ENCODE measurements around the gene LONP1. TPM values are rescaled to one million over a fixed set of nuclear protein-coding genes. Genes with fewer than 3 reads are reported as not detected.

The LONP1 gene
- total RNA-seq, 1 donor from 2014 or later: 35.9 TPM

GRCh38 chr19:5694956-5695648 is 24.8 kb downstream of the LONP1 start:
- Histone ChIP-seq H3K9me3 (ENCODE audit: low read depth) (no peaks in the 10 kb centered on the region), H3K4me2 (no peak overlapping the region), H4K20me1 (ENCODE audit: low read depth) (peaks cover 73% of the 10 kb centered on the region), H3K79me2 (ENCODE audit: low read depth) (peaks cover 43% of the 10 kb centered on the region), H2AFZ (replicated peaks) (no peak overlapping the region), H3K27me3 (no peaks in the 10 kb centered on the region), H3K27ac (peak overlapping the region; percentile 37), H3F3A (ENCODE audit: low read depth) (peaks cover 35% of the 10 kb centered on the region), H3K9ac (no peak overlapping the region), H3K4me1 (no peaks in the 10 kb centered on the region), H3K4me3 (no peak overlapping the region), H3K36me3 (no peaks in the 10 kb centered on the region)
- no peak overlapping the region for H3K4me3 Mint-ChIP-seq
- no peak for DNase-seq (ENCODE audit: low spot score)
- H3K4me1 Mint-ChIP-seq: peaks cover 9% of the 10 kb centered on the region
- TF ChIP-seq EZH2 (IDR thresholded peaks at IDR 0.05) (no peak), CTCF (IDR thresholded peaks at IDR 0.05) (no peak), EZH2phosphoT487 (IDR thresholded peaks at IDR 0.05) (no peak)
- peaks cover 13% of the 10 kb centered on the region for H3K27me3 Mint-ChIP-seq (ENCODE audit: insufficient read depth, low read depth)
- H3K27ac Mint-ChIP-seq: no peak overlapping the region
- H3K9me3 Mint-ChIP-seq: no peaks in the 10 kb centered on the region
- peaks cover 6% of the 10 kb centered on the region for H3K36me3 Mint-ChIP-seq

GRCh38 chr19:5694167-5694955 is 25.6 kb downstream of the LONP1 start:
- peaks cover 18% of the 10 kb centered on the region for H3K27me3 Mint-ChIP-seq (ENCODE audit: insufficient read depth, low read depth)
- Histone ChIP-seq H3K27me3 (no peaks in the 10 kb centered on the region), H3K9ac (no peak overlapping the region), H3F3A (ENCODE audit: low read depth) (peaks cover 35% of the 10 kb centered on the region), H3K27ac (no peak overlapping the region), H3K4me3 (no peak overlapping the region), H3K4me2 (no peak overlapping the region), H3K36me3 (no peaks in the 10 kb centered on the region), H3K79me2 (ENCODE audit: low read depth) (peaks cover 43% of the 10 kb centered on the region), H2AFZ (replicated peaks) (no peak overlapping the region), H4K20me1 (ENCODE audit: low read depth) (peaks cover 73% of the 10 kb centered on the region), H3K4me1 (no peaks in the 10 kb centered on the region), H3K9me3 (ENCODE audit: low read depth) (no peaks in the 10 kb centered on the region)
- H3K4me1 Mint-ChIP-seq: peaks cover 13% of the 10 kb centered on the region
- no peaks in the 10 kb centered on the region for H3K9me3 Mint-ChIP-seq
- H3K27ac Mint-ChIP-seq: no peak overlapping the region
- H3K4me3 Mint-ChIP-seq: no peak overlapping the region
- no peak for DNase-seq (ENCODE audit: low spot score)
- peaks cover 6% of the 10 kb centered on the region for H3K36me3 Mint-ChIP-seq
- TF ChIP-seq EZH2phosphoT487 (IDR thresholded peaks at IDR 0.05) (no peak), CTCF (IDR thresholded peaks at IDR 0.05) (no peak), EZH2 (IDR thresholded peaks at IDR 0.05) (no peak)

DNA sequence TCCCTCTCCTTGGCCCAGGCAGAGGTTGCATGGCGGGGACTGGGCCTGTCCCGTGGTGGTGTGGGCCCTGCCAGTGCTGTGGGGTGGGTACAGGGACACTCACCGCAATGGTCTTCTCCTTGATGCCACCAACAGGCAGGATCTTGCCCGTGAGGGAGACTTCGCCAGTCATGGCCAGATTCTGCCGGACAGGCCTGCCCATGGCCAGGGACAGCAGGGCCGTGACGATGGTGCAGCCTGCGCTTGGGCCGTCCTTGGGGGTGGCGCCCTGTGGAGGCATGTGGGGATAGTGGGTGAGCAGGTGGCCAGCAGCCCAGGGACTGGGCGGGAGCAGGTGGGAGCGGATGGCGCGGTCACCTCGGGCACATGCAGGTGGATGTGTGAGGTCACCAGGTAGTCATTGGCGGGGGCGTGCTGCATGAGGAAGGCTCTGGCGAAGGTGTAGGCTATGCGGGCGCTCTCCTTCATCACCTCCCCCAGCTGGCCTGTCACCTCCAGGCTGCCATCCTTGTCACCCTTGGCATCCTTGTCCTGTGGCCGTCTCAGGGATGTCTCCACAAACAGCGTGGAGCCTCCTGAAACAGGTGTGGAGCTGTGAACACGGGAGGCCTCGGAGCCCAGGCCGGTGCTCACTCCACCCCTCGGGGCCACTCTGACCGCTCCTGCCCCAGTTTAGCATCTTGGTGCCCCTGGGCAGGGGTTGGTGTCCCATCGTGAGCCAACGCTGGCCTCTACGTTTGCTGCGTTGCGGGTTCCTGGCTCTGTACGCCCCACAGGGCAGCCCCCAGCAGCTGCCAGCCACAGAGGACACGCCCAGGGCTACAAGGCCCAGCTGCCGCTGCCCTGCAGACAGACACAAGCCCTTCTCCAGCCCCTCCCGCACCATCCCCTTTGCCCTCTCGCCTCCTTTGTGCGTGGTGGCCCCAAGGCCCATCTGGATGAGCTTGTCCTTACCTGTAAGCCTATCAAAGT is 26.5 kb downstream of the LONP1 start:
- no peaks in the 10 kb centered on the region for H3K9me3 Mint-ChIP-seq
- Histone ChIP-seq H3K36me3 (no peaks in the 10 kb centered on the region), H3K79me2 (ENCODE audit: low read depth) (peaks cover 43% of the 10 kb centered on the region), H4K20me1 (ENCODE audit: low read depth) (peaks cover 70% of the 10 kb centered on the region), H3K27me3 (no peaks in the 10 kb centered on the region), H3K4me1 (no peaks in the 10 kb centered on the region), H2AFZ (replicated peaks) (no peak overlapping the region), H3K4me3 (no peak overlapping the region), H3F3A (ENCODE audit: low read depth) (peaks cover 42% of the 10 kb centered on the region), H3K9ac (no peak overlapping the region), H3K9me3 (ENCODE audit: low read depth) (no peaks in the 10 kb centered on the region), H3K27ac (no peak overlapping the region), H3K4me2 (no peak overlapping the region)
- H3K27ac Mint-ChIP-seq: no peak overlapping the region
- peaks cover 16% of the 10 kb centered on the region for H3K27me3 Mint-ChIP-seq (ENCODE audit: insufficient read depth, low read depth)
- peaks cover 15% of the 10 kb centered on the region for H3K4me1 Mint-ChIP-seq
- DNase-seq (ENCODE audit: low spot score): no peak
- H3K4me3 Mint-ChIP-seq: no peak overlapping the region
- TF ChIP-seq EZH2phosphoT487 (IDR thresholded peaks at IDR 0.05) (no peak), CTCF (IDR thresholded peaks at IDR 0.05) (no peak), EZH2 (IDR thresholded peaks at IDR 0.05) (no peak)
- no peaks in the 10 kb centered on the region for H3K36me3 Mint-ChIP-seq
